ENCODE data around the gene SNX11. TPM values are rescaled to one million over a fixed set of nuclear protein-coding genes. Genes with fewer than 3 reads are reported as not detected.

SNX11 gene

DNA sequence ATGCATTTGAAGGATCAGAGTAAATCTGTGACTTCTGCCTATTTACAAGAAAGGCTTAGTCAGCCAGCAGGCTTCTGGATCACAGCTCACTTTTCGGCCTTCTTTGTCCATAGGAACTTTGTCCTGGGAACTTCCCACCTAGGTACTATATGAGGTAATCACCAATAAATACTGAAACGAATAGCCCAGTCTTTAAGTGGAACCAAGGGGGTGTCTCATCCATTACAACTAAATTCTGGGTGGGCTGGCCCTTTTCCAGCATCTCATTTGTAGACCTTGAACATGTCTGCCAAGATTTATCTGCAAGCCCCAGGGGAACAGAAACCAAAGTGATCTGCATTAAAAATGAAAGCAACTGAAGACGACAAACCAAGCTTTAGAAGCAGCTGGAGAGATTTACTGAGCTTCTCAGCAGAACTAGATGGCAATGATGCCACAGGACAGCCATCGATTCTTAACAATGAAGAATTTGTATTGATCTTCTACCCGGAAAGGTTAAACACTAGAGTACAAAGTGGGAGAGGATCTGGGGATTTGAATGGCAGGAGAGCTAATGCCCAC, 55.5 kb downstream of the SNX11 start:
- Histone ChIP-seq H3K27ac (ENCODE audit: low read length, poor library complexity, severe bottlenecking) (no peak overlapping the region), H3K9me3 (ENCODE audit: control insufficient read depth, low read length) (no peaks in the 10 kb centered on the region), H4K91ac (ENCODE audit: low read length) (no peak overlapping the region), H3K4me3 (ENCODE audit: insufficient read depth in 1 of 2, low read depth in 1 of 2, low read length in 2 of 2) (no peak overlapping the region), H3K36me3 (ENCODE audit: control insufficient read depth in 1 of 2, insufficient read depth in 2 of 2, low read depth in 1 of 2, low read length in 2 of 2) (no peaks in the 10 kb centered on the region), H3K4ac (ENCODE audit: low read depth in 1 of 2, low read length in 2 of 2) (no peak overlapping the region), H2BK120ac (ENCODE audit: low read depth, low read length) (no peak overlapping the region), H3K18ac (ENCODE audit: low read depth in 1 of 2, low read length in 2 of 2) (no peak overlapping the region), H2BK15ac (ENCODE audit: low read depth, poor library complexity, severe bottlenecking) (no peak overlapping the region), H3K14ac (ENCODE audit: low read length in 2 of 2) (no peak overlapping the region), H3K4me1 (ENCODE audit: control insufficient read depth, insufficient read depth, low read depth, low read length) (no peaks in the 10 kb centered on the region), H2BK5ac (ENCODE audit: low read depth, low read length, poor library complexity, severe bottlenecking) (no peak overlapping the region), H4K8ac (ENCODE audit: low read length) (peak overlapping the region; percentile 36), H3K79me1 (replicated peaks; ENCODE audit: low read length, poor library complexity, severe bottlenecking) (no peaks in the 10 kb centered on the region), H2BK12ac (ENCODE audit: low read length in 2 of 2) (no peak overlapping the region), H2AFZ (ENCODE audit: low read depth, low read length) (no peak overlapping the region), H3K9ac (ENCODE audit: low read length) (no peak overlapping the region), H2AK5ac (ENCODE audit: low read length, severe bottlenecking) (no peak overlapping the region), H3K4me2 (ENCODE audit: low read length, poor library complexity, severe bottlenecking) (no peak overlapping the region), H3K27me3 (ENCODE audit: control insufficient read depth in 1 of 2, insufficient read depth in 1 of 2, low read length in 2 of 2) (peaks cover 0 to 22% of the 10 kb centered on the region in 2 experiments), H3K23ac (ENCODE audit: low read length in 2 of 2) (no peak overlapping the region)
- DNase-seq, result peak; percentile 68
- 59% methylated on average over 5 of the region's 5 CpGs for WGBS

DNA sequence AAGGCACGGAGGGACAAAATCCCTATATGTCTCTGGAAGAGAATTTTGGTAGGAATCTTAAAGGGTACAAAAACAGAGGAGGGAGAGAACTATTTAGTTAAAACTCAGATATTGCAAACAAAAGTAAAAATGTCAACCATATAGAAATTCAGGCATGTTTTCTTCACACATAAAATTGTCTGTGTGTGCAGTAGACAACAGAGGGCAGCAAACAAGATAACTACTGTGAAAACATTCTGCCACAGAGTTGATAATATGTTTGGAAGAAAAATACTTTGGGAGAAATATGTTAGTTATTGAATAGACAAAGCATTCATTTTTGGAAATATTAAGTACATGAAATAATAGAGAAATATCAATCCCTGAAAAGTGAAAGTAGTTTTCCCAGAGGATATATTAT, 56.2 kb downstream of the SNX11 start:
- Histone ChIP-seq H2AK5ac (ENCODE audit: low read length, severe bottlenecking) (no peak overlapping the region), H3K4me3 (ENCODE audit: insufficient read depth in 1 of 2, low read depth in 1 of 2, low read length in 2 of 2) (no peak overlapping the region), H2BK120ac (ENCODE audit: low read depth, low read length) (no peak overlapping the region), H2BK5ac (ENCODE audit: low read depth, low read length, poor library complexity, severe bottlenecking) (no peak overlapping the region), H3K27me3 (ENCODE audit: control insufficient read depth in 1 of 2, insufficient read depth in 1 of 2, low read length in 2 of 2) (peaks cover 0 to 27% of the 10 kb centered on the region in 2 experiments), H4K91ac (ENCODE audit: low read length) (no peak overlapping the region), H2BK12ac (ENCODE audit: low read length in 2 of 2) (no peak overlapping the region), H3K27ac (ENCODE audit: low read length, poor library complexity, severe bottlenecking) (no peak overlapping the region), H2BK15ac (ENCODE audit: low read depth, poor library complexity, severe bottlenecking) (no peak overlapping the region), H3K9ac (ENCODE audit: low read length) (no peak overlapping the region), H4K8ac (ENCODE audit: low read length) (no peak overlapping the region), H3K18ac (ENCODE audit: low read depth in 1 of 2, low read length in 2 of 2) (no peak overlapping the region), H2AFZ (ENCODE audit: low read depth, low read length) (no peak overlapping the region), H3K36me3 (ENCODE audit: control insufficient read depth in 1 of 2, insufficient read depth in 2 of 2, low read depth in 1 of 2, low read length in 2 of 2) (no peaks in the 10 kb centered on the region), H3K14ac (ENCODE audit: low read length in 2 of 2) (no peak overlapping the region), H3K9me3 (ENCODE audit: control insufficient read depth, low read length) (no peaks in the 10 kb centered on the region), H3K79me1 (replicated peaks; ENCODE audit: low read length, poor library complexity, severe bottlenecking) (no peaks in the 10 kb centered on the region), H3K4me1 (ENCODE audit: control insufficient read depth, insufficient read depth, low read depth, low read length) (no peaks in the 10 kb centered on the region), H3K4me2 (ENCODE audit: low read length, poor library complexity, severe bottlenecking) (no peak overlapping the region), H3K23ac (ENCODE audit: low read length in 2 of 2) (no peak overlapping the region), H3K4ac (ENCODE audit: low read depth in 1 of 2, low read length in 2 of 2) (no peak overlapping the region)
- no CpG with 5 or more reads among the region's 1 CpG for WGBS
- DNase-seq, result no peak

DNA sequence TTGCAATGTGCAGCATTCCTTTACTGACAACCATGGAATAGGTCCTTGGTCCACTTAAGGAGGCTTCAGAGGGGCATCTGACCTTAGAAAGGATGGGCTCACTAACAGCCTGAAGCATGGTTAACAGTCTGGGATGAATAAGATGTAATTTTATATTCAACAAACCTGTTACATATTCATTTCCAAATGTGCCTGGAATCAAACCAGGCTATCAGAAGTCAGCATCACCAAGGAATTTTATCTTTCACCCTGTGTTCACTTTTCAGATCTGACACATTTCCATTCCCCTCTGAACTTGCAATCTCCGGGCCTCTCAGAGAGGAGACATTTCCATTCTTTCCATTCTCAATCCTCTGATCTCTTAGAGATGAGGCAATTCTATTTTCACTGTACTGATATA, 62.4 kb downstream of the SNX11 start:
- Histone ChIP-seq H3K14ac (ENCODE audit: low read length in 2 of 2) (no peak overlapping the region), H3K9me3 (ENCODE audit: control insufficient read depth, low read length) (no peaks in the 10 kb centered on the region), H3K36me3 (ENCODE audit: control insufficient read depth in 1 of 2, insufficient read depth in 2 of 2, low read depth in 1 of 2, low read length in 2 of 2) (no peaks in the 10 kb centered on the region), H3K9ac (ENCODE audit: low read length) (no peak overlapping the region), H3K27ac (ENCODE audit: low read length, poor library complexity, severe bottlenecking) (no peak overlapping the region), H2BK12ac (ENCODE audit: low read length in 2 of 2) (no peak overlapping the region), H3K18ac (ENCODE audit: low read depth in 1 of 2, low read length in 2 of 2) (no peak overlapping the region), H4K8ac (ENCODE audit: low read length) (no peak overlapping the region), H3K4ac (ENCODE audit: low read depth in 1 of 2, low read length in 2 of 2) (no peak overlapping the region), H2AK5ac (ENCODE audit: low read length, severe bottlenecking) (no peak overlapping the region), H3K23ac (ENCODE audit: low read length in 2 of 2) (no peak overlapping the region), H3K4me1 (ENCODE audit: control insufficient read depth, insufficient read depth, low read depth, low read length) (no peaks in the 10 kb centered on the region), H2BK15ac (ENCODE audit: low read depth, poor library complexity, severe bottlenecking) (no peak overlapping the region), H3K4me2 (ENCODE audit: low read length, poor library complexity, severe bottlenecking) (no peak overlapping the region), H2BK5ac (ENCODE audit: low read depth, low read length, poor library complexity, severe bottlenecking) (no peak overlapping the region), H3K27me3 (ENCODE audit: control insufficient read depth in 1 of 2, insufficient read depth in 1 of 2, low read length in 2 of 2) (peaks cover 9 to 40% of the 10 kb centered on the region in 2 experiments), H2AFZ (ENCODE audit: low read depth, low read length) (no peak overlapping the region), H3K79me1 (replicated peaks; ENCODE audit: low read length, poor library complexity, severe bottlenecking) (no peaks in the 10 kb centered on the region), H4K91ac (ENCODE audit: low read length) (no peak overlapping the region), H3K4me3 (ENCODE audit: insufficient read depth in 1 of 2, low read depth in 1 of 2, low read length in 2 of 2) (no peak overlapping the region), H2BK120ac (ENCODE audit: low read depth, low read length) (no peak overlapping the region)
- DNase-seq, result no peak
- WGBS, result 100% methylated on average over 1 of the region's 1 CpG

Small RNA genes lying within 50 kb of the gene (small RNA-seq; reads per million reads assigned to genes)
- gene AC004477.2 (ENCODE audit: low read depth) (not detected), gene MIR1203 (ENCODE audit: low read depth) (not detected), gene RNU6-1201P (ENCODE audit: low read depth) (not detected)
